ENCODE data around the gene POFUT1. TPM values are rescaled to one million over a fixed set of nuclear protein-coding genes. Genes with fewer than 3 reads are reported as not detected.

POFUT1 gene
- polyA plus RNA-seq: 1 to 10 TPM; 5.2 to 7.8 TPM

DNA sequence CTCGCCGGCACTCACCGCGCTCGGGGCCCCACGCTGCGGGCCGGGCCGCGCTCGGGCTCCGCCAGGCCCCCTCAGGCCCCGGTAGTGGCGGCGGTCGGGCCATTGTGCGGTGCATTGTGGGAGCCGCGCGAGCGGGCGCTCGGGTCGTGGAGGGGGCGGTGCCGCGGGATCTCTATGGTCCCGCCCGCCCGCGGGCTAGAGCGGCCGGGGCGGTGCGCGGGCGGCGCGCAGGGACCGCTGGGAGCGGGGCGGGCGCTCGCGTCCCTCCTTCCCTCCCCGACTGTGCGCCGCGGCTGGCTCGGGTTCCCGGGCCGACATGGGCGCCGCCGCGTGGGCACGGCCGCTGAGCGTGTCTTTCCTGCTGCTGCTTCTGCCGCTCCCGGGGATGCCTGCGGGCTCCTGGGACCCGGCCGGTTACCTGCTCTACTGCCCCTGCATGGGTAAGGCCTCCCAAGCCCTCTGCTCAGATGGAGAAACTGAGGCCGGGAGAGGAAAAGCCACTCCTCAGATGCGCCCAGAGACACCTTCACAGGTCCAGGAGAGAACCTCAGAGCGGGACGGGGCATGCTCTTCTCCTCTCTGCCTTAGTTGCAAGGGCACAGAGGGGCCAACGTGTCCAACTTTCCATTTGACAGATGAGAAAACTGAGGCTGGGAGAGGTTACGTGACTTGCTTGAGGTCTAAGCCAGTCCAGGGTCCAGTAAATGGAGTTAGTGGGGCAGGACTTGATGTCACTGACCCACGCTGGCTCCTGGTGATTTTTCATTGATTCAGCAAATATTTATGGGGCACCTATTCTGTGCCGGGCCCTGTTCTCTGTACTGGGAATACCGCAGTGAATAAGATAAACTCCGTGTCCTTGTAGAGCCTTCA lies at the start of gene POFUT1, which contains the start of gene PLAGL2:
TSS of gene POFUT1 (plus strand) at position 255 of the 873 bp plus-strand sequence. CDS start at position 317, 62 bp downstream.
TSS of gene PLAGL2 (minus strand) at position 118 of the 873 bp plus-strand sequence. CDS start 5,565 bp downstream, outside the sequence.
- Histone ChIP-seq H3K4me3 (ENCODE audit: low read depth in 1 of 2, low read length in 2 of 2) (peak within 1 kb of the TSS; percentile 91 to 100), H3K27me3 (ENCODE audit: control insufficient read depth in 1 of 2, insufficient read depth in 2 of 2, low read length in 2 of 2) (no peaks in the 10 kb centered on the region), H3K4me1 (ENCODE audit: control insufficient read depth in 2 of 2, insufficient read depth in 2 of 2, low read length in 1 of 2) (peaks cover 10 to 13% of the 10 kb centered on the region in 2 donors), H3K9me3 (ENCODE audit: control insufficient read depth in 2 of 2, insufficient read depth in 1 of 2, low read depth in 1 of 2, low read length in 1 of 2) (no peaks in the 10 kb centered on the region), H3K27ac (ENCODE audit: low read depth in 2 of 2, low read length in 1 of 2) (peak within 1 kb of the TSS; percentile 93 to 95), H3K36me3 (ENCODE audit: control insufficient read depth in 2 of 2, insufficient read depth in 2 of 2, low read length in 1 of 2) (peaks cover 0 to 4% of the 10 kb centered on the region in 2 donors)
- WGBS, 2 donors: 0 to 1% methylated on average over 36 to 74 of the region's 74 CpGs

DNA sequence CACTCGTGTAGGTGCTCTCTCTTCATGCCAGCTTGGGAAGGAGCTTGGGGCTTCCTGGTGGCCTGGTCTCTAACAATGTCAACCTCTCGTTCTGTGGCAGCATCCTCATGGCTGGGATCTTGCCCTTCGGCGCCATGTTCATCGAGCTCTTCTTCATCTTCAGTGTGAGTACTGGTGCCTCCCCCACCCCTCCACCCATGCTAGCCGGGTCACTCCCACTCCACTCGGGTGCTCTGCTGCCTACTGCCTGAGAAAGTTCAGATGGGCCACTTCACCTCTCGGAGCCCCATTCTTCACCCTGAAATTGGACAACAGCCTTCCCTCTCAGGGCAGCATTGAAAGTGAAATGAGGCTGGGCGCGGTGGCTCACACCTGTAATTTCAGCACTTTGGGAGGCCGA lies 49.3 kb upstream of the POFUT1 start:
- 97% methylated on average over 11 of the region's 11 CpGs for WGBS, 2 donors
- no peak overlapping the region for H3K27ac ChIP-seq (ENCODE audit: low read depth in 2 of 2, low read length in 1 of 2)
- peaks cover 13 to 41% of the 10 kb centered on the region in 2 donors for H3K36me3 ChIP-seq (ENCODE audit: control insufficient read depth in 2 of 2, insufficient read depth in 2 of 2, low read length in 1 of 2)
- no peaks in the 10 kb centered on the region for H3K9me3 ChIP-seq (ENCODE audit: control insufficient read depth in 2 of 2, insufficient read depth in 1 of 2, low read depth in 1 of 2, low read length in 1 of 2)
- H3K4me3 ChIP-seq (ENCODE audit: low read depth in 1 of 2, low read length in 2 of 2): no peak overlapping the region
- no peaks in the 10 kb centered on the region for H3K27me3 ChIP-seq (ENCODE audit: control insufficient read depth in 1 of 2, insufficient read depth in 2 of 2, low read length in 2 of 2)
- H3K4me1 ChIP-seq (ENCODE audit: control insufficient read depth in 2 of 2, insufficient read depth in 2 of 2, low read length in 1 of 2): peaks cover 0 to 9% of the 10 kb centered on the region in 2 donors

DNA sequence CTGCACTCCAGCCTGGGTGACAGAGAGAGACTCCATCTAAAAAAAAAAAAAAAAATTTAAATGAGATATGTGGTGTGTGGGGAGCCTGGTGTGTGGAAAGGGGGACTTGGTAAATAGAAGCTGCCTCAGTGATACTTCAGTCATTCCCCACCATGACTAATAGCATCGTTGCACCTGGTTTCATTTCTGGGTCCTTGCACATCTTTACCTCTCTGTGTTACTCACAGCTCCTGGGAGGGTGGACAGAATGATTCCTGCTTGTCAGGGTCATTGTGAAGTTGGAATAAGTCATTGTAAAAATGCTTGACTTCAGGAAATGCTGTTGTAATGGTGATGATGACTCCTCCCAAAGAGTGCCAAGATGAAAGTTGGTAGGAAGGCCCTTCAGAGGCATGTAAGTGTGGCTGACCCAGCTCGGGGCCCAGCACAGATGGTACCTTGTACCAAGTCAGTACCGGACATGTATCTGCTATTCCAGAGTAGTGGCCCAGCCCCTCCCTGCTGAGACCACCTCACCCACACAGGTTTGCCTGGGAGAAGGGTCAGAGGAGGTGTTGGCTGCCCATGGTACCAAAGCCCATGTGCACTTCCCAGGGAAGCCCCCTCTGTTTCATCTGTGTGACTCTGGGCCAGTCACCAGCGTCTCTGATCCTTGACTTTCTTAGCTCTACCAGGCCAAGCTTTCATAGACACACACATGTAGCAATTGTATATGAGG lies 48.6 kb upstream of the POFUT1 start:
- no peak overlapping the region for H3K27ac ChIP-seq (ENCODE audit: low read depth in 2 of 2, low read length in 1 of 2)
- WGBS, 2 donors: 91 to 93% methylated on average over 4 of the region's 4 CpGs
- H3K4me3 ChIP-seq (ENCODE audit: low read depth in 1 of 2, low read length in 2 of 2): no peak overlapping the region
- H3K9me3 ChIP-seq (ENCODE audit: control insufficient read depth in 2 of 2, insufficient read depth in 1 of 2, low read depth in 1 of 2, low read length in 1 of 2): no peaks in the 10 kb centered on the region
- H3K4me1 ChIP-seq (ENCODE audit: control insufficient read depth in 2 of 2, insufficient read depth in 2 of 2, low read length in 1 of 2): peaks cover 0 to 9% of the 10 kb centered on the region in 2 donors
- H3K36me3 ChIP-seq (ENCODE audit: control insufficient read depth in 2 of 2, insufficient read depth in 2 of 2, low read length in 1 of 2): peaks cover 13 to 36% of the 10 kb centered on the region in 2 donors
- no peaks in the 10 kb centered on the region for H3K27me3 ChIP-seq (ENCODE audit: control insufficient read depth in 1 of 2, insufficient read depth in 2 of 2, low read length in 2 of 2)

DNA sequence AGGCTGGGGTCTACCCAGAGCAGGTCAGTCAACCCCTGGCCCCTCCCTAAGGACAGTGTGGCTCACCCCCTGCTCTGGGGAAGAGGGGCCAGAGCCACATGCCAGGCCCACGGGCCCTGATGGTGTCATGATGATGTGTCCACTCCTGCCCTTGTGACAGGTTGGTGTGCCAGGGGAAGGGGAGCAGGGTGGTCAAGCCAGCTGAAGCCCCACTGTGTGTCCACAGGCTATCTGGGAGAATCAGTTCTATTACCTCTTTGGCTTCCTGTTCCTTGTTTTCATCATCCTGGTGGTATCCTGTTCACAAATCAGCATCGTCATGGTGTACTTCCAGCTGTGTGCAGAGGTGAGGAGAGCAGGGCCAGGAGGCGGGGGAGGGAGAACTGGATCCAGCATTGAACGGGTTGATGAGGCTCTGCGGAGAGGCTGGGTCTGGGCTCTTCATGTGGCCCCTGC lies 47.9 kb upstream of the POFUT1 start:
- H3K4me3 ChIP-seq (ENCODE audit: low read depth in 1 of 2, low read length in 2 of 2): no peak overlapping the region
- H3K27ac ChIP-seq (ENCODE audit: low read depth in 2 of 2, low read length in 1 of 2): no peak overlapping the region
- no peaks in the 10 kb centered on the region for H3K9me3 ChIP-seq (ENCODE audit: control insufficient read depth in 2 of 2, insufficient read depth in 1 of 2, low read depth in 1 of 2, low read length in 1 of 2)
- WGBS, 2 donors: 74 to 94% methylated on average over 5 of the region's 5 CpGs
- peaks cover 0 to 9% of the 10 kb centered on the region in 2 donors for H3K4me1 ChIP-seq (ENCODE audit: control insufficient read depth in 2 of 2, insufficient read depth in 2 of 2, low read length in 1 of 2)
- no peaks in the 10 kb centered on the region for H3K27me3 ChIP-seq (ENCODE audit: control insufficient read depth in 1 of 2, insufficient read depth in 2 of 2, low read length in 2 of 2)
- H3K36me3 ChIP-seq (ENCODE audit: control insufficient read depth in 2 of 2, insufficient read depth in 2 of 2, low read length in 1 of 2): peaks cover 13 to 42% of the 10 kb centered on the region in 2 donors

DNA sequence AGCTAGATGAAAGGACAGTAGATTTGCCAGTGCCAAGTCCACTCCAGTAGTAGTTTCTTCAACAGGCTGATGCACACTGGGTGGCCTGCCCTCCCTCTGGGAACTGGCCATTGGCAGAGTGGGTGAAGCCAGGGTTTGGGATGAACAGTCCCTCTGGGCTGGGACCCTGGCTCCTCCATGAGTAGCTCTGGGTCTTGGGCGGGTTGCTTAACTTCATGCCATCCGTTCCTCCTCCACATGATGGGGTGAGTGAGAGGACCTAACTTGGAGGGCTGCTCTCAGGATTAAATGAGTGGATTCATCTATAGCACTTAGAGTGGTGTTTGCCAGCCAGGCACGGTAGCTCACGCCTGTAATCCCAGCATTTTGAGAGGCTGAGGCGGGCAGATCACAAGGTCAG lies 47.3 kb upstream of the POFUT1 start:
- WGBS, 2 donors: 95 to 97% methylated on average over 5 of the region's 5 CpGs
- Histone ChIP-seq H3K9me3 (ENCODE audit: control insufficient read depth in 2 of 2, insufficient read depth in 1 of 2, low read depth in 1 of 2, low read length in 1 of 2) (no peaks in the 10 kb centered on the region), H3K27me3 (ENCODE audit: control insufficient read depth in 1 of 2, insufficient read depth in 2 of 2, low read length in 2 of 2) (no peaks in the 10 kb centered on the region), H3K27ac (ENCODE audit: low read depth in 2 of 2, low read length in 1 of 2) (no peak overlapping the region), H3K4me1 (ENCODE audit: control insufficient read depth in 2 of 2, insufficient read depth in 2 of 2, low read length in 1 of 2) (peaks cover 0 to 4% of the 10 kb centered on the region in 2 donors), H3K4me3 (ENCODE audit: low read depth in 1 of 2, low read length in 2 of 2) (no peak overlapping the region), H3K36me3 (ENCODE audit: control insufficient read depth in 2 of 2, insufficient read depth in 2 of 2, low read length in 1 of 2) (peaks cover 18 to 43% of the 10 kb centered on the region in 2 donors)

DNA sequence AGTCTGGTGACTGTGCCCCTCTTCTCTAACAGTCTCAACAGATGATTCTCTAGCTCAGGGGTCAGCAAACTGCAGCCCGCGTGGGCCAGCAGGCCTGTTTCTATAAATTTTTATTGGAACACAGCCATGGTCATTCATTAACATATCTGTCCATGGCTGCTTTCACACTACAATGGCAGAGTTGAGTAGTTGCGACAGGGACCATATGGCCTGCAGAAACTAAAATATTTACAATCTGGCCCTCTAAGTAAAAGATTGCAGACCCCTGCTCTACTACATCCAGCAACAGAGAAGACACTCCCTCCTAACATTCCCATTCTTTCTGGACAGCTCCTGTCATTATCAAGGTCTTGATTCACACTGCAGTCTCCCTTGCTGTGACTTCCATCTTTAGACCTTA lies 45.3 kb upstream of the POFUT1 start:
- peaks cover 20 to 57% of the 10 kb centered on the region in 2 donors for H3K36me3 ChIP-seq (ENCODE audit: control insufficient read depth in 2 of 2, insufficient read depth in 2 of 2, low read length in 1 of 2)
- H3K4me1 ChIP-seq (ENCODE audit: control insufficient read depth in 2 of 2, insufficient read depth in 2 of 2, low read length in 1 of 2): no peaks in the 10 kb centered on the region
- no peaks in the 10 kb centered on the region for H3K27me3 ChIP-seq (ENCODE audit: control insufficient read depth in 1 of 2, insufficient read depth in 2 of 2, low read length in 2 of 2)
- H3K9me3 ChIP-seq (ENCODE audit: control insufficient read depth in 2 of 2, insufficient read depth in 1 of 2, low read depth in 1 of 2, low read length in 1 of 2): no peaks in the 10 kb centered on the region
- H3K4me3 ChIP-seq (ENCODE audit: low read depth in 1 of 2, low read length in 2 of 2): no peak overlapping the region
- WGBS, 2 donors: 42 to 75% methylated on average over 3 of the region's 3 CpGs
- no peak overlapping the region for H3K27ac ChIP-seq (ENCODE audit: low read depth in 2 of 2, low read length in 1 of 2)

DNA sequence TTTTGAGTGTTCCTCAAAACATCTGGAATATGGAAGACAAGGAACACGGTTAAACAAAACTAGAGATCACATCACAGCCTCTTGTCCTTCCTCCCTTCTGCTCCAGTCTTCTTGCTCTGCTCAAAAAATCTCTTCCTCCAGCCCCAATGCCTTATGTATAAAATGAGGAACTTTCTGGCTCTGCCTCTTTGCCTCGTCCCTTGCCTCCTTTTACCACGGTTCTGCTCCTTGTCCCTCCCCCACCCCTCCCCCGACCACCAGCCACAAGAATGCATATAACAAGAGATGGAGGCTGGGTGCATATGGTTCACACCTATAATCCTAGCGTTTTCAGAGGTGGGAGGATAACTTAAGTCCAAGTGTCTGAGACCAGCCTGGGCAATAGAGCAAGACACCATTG lies 43.7 kb upstream of the POFUT1 start:
- WGBS, 2 donors: 81 to 84% methylated on average over 5 of the region's 5 CpGs
- Histone ChIP-seq H3K4me1 (ENCODE audit: control insufficient read depth in 2 of 2, insufficient read depth in 2 of 2, low read length in 1 of 2) (no peaks in the 10 kb centered on the region), H3K36me3 (ENCODE audit: control insufficient read depth in 2 of 2, insufficient read depth in 2 of 2, low read length in 1 of 2) (peaks cover 10 to 45% of the 10 kb centered on the region in 2 donors), H3K4me3 (ENCODE audit: low read depth in 1 of 2, low read length in 2 of 2) (no peak overlapping the region), H3K9me3 (ENCODE audit: control insufficient read depth in 2 of 2, insufficient read depth in 1 of 2, low read depth in 1 of 2, low read length in 1 of 2) (no peaks in the 10 kb centered on the region), H3K27ac (ENCODE audit: low read depth in 2 of 2, low read length in 1 of 2) (no peak overlapping the region), H3K27me3 (ENCODE audit: control insufficient read depth in 1 of 2, insufficient read depth in 2 of 2, low read length in 2 of 2) (no peaks in the 10 kb centered on the region)

DNA sequence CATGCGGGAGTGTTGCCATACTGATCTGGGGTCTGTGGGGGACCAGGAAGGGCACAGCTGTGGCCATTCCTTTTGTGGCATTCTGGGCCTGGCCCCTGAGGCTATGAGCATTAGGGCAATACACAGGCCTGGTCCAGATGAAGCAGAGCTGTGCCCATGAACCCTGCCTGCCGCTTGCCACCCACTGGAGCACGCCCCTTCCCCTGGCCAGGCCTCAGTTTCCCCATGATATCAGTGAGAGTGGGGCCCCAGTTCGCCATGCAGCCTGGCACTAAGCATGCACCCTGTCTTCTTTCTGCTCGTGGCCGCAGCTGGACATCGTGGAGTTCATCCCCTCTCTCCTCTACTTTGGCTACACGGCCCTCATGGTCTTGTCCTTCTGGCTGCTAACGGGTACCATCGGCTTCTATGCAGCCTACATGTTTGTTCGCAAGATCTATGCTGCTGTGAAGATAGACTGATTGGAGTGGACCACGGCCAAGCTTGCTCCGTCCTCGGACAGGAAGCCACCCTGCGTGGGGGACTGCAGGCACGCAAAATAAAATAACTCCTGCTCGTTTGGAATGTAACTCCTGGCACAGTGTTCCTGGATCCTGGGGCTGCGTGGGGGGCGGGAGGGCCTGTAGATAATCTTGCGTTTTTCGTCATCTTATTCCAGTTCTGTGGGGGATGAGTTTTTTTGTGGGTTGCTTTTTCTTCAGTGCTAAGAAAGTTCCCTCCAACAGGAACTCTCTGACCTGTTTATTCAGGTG lies 42.5 kb upstream of the POFUT1 start:
- Histone ChIP-seq H3K27ac (ENCODE audit: low read depth in 2 of 2, low read length in 1 of 2) (no peak overlapping the region), H3K4me1 (ENCODE audit: control insufficient read depth in 2 of 2, insufficient read depth in 2 of 2, low read length in 1 of 2) (no peaks in the 10 kb centered on the region), H3K9me3 (ENCODE audit: control insufficient read depth in 2 of 2, insufficient read depth in 1 of 2, low read depth in 1 of 2, low read length in 1 of 2) (no peaks in the 10 kb centered on the region), H3K27me3 (ENCODE audit: control insufficient read depth in 1 of 2, insufficient read depth in 2 of 2, low read length in 2 of 2) (no peaks in the 10 kb centered on the region), H3K4me3 (ENCODE audit: low read depth in 1 of 2, low read length in 2 of 2) (no peak overlapping the region), H3K36me3 (ENCODE audit: control insufficient read depth in 2 of 2, insufficient read depth in 2 of 2, low read length in 1 of 2) (peaks cover 10 to 34% of the 10 kb centered on the region in 2 donors)
- 90 to 91% methylated on average over 21 of the region's 21 CpGs for WGBS, 2 donors

Data from esophagus (tissue), 2 donors.